Measurements from ENCODE around the gene CSNK2A2.

GRCh38 chr16:58197314-58198012 lies 443 bp downstream of the CSNK2A2 start:
- no peak for TF ChIP-seq CTCF (IDR thresholded peaks at IDR 0.05)
- no peak for TF ChIP-seq POLR2A (IDR thresholded peaks at IDR 0.05)
- TF ChIP-seq POLR2AphosphoS5 (IDR thresholded peaks at IDR 0.05): no peak
- no peak for TF ChIP-seq EP300 (IDR thresholded peaks at IDR 0.05)

Measured in sigmoid colon (tissue), 4 donors.